ENCODE results near the gene CYTH3. TPM values are rescaled to one million over a fixed set of nuclear protein-coding genes. Genes with fewer than 3 reads are reported as not detected.
"Not testable (repeated sequence)": the region's sequence is repeated elsewhere in the genome, so short reads cannot be mapped to it uniquely, and the experiment has no call there.

Gene CYTH3
- total RNA-seq, 2 donors from 2014 or later, result 83.8 to 89.4 TPM

DNA sequence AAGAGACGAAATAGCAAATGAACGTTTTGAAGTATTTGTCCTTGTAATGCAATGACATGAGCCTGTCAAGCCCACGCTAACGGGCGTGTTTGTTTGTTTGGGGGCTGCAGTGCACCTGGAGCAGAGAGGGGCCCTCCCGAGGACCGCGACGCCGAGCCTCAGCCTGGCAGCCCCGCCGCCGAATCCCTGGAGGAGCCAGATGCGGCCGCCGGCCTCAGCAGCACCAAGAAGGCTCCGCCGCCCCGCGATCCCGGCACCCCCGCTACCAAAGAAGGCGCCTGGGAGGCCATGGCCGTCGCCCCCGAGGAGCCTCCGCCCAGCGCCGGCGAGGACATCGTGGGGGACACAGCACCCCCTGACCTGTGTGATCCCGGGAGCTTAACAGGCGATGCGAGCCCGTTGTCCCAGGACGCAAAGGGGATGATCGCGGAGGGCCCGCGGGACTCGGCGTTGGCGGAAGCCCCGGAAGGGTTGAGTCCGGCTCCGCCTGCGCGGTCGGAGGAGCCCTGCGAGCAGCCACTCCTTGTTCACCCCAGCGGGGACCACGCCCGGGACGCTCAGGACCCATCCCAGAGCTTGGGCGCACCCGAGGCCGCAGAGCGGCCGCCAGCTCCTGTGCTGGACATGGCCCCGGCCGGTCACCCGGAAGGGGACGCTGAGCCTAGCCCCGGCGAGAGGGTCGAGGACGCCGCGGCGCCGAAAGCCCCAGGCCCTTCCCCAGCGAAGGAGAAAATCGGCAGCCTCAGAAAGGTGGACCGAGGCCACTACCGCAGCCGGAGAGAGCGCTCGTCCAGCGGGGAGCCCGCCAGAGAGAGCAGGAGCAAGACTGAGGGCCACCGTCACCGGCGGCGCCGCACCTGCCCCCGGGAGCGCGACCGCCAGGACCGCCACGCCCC, 118.5 kb downstream of the CYTH3 start:
- Histone ChIP-seq H3K27me3 (replicated peaks; ENCODE audit: insufficient read depth) (no peaks in the 10 kb centered on the region), H3K4me3 (no peak overlapping the region), H3K27ac (no peak overlapping the region), H3K4me1 (ENCODE audit: control insufficient read depth in 1 of 2, low read depth in 2 of 2) (no peaks in the 10 kb centered on the region), H3K9me3 (no peaks in the 10 kb centered on the region), H3K36me3 (peaks cover 76% of the 10 kb centered on the region)
- TF ChIP-seq, protein P1, sequence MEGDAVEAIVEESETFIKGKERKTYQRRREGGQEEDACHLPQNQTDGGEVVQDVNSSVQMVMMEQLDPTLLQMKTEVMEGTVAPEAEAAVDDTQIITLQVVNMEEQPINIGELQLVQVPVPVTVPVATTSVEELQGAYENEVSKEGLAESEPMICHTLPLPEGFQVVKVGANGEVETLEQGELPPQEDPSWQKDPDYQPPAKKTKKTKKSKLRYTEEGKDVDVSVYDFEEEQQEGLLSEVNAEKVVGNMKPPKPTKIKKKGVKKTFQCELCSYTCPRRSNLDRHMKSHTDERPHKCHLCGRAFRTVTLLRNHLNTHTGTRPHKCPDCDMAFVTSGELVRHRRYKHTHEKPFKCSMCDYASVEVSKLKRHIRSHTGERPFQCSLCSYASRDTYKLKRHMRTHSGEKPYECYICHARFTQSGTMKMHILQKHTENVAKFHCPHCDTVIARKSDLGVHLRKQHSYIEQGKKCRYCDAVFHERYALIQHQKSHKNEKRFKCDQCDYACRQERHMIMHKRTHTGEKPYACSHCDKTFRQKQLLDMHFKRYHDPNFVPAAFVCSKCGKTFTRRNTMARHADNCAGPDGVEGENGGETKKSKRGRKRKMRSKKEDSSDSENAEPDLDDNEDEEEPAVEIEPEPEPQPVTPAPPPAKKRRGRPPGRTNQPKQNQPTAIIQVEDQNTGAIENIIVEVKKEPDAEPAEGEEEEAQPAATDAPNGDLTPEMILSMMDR (IDR thresholded peaks at IDR 0.05), result no peak
- DNase-seq (ENCODE audit: low spot score) (no peak), ATAC-seq (ENCODE audit: insufficient number of reproducible peaks, low FRiP score, low read depth) (no peak)

DNA sequence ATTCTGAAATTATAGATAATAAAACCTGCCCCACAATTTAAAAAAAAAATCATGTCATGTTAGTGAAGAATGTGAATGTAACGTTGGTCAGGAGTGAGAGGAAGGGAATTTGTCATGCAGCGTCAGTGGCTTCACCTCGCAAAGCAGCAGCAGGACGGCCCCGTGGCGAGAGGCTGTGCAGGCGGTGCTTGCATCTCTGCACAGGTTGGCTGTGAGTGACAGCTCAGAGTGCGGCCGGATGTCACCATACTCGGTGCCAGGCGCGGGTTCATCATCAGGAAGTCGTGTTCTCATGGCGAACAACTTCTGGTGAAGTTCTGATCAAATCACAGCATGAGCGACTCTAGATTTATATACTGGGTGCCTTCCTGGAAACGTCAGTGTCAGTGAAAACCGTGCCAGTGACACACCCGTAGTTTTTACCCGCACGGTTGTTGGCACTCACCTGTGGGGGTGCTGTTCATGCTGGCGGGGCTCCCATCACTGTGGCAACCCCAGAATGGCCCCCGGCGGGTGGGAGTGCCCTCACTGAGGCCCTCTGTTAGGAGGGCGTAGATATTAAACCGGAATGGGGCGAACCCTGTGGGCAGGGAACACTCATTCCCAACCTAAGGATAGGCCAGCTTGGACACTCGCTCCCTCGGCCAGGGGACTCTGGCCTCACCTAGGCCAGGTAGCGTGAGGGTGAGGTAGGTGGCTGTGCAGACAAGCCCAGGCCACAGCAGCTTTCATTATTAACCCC, 120.3 kb downstream of the CYTH3 start:
- TF ChIP-seq, protein P1 (IDR thresholded peaks at IDR 0.05), result no peak
- Histone ChIP-seq H3K9me3 (no peaks in the 10 kb centered on the region), H3K27ac (no peak overlapping the region), H3K4me1 (ENCODE audit: control insufficient read depth in 1 of 2, low read depth in 2 of 2) (no peaks in the 10 kb centered on the region), H3K4me3 (no peak overlapping the region), H3K27me3 (replicated peaks; ENCODE audit: insufficient read depth) (no peaks in the 10 kb centered on the region), H3K36me3 (peaks cover 76% of the 10 kb centered on the region)
- ATAC-seq (ENCODE audit: insufficient number of reproducible peaks, low FRiP score, low read depth), result no peak
- DNase-seq (ENCODE audit: low spot score), result no peak

DNA sequence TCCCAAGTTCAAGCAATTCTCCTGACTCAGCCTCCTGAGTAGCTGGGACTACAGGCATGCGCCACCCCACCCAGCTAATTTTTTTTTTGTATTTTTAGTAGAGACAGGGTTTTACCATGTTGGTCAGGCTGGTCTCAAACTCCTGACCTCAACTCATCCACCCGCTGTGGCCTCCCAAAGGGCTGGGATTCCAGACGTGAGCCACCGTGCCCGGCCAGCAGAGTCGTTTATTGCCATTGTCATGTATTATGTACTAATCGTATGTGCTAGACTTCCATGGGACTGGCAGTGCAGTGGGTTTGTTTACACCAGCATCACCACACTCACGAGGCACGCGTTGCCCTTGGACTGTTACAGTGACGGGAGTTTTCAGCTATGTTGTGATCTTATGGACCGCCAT, 120.9 kb downstream of the CYTH3 start:
- not testable (repeated sequence) for H3K27ac ChIP-seq; H3K4me1 ChIP-seq (ENCODE audit: control insufficient read depth in 1 of 2, low read depth in 2 of 2); H3K4me3 ChIP-seq; H3K27me3 ChIP-seq (replicated peaks; ENCODE audit: insufficient read depth); ATAC-seq (ENCODE audit: insufficient number of reproducible peaks, low FRiP score, low read depth); H3K9me3 ChIP-seq; DNase-seq (ENCODE audit: low spot score)
- H3K36me3 ChIP-seq, result peaks cover 78% of the 10 kb centered on the region

DNA sequence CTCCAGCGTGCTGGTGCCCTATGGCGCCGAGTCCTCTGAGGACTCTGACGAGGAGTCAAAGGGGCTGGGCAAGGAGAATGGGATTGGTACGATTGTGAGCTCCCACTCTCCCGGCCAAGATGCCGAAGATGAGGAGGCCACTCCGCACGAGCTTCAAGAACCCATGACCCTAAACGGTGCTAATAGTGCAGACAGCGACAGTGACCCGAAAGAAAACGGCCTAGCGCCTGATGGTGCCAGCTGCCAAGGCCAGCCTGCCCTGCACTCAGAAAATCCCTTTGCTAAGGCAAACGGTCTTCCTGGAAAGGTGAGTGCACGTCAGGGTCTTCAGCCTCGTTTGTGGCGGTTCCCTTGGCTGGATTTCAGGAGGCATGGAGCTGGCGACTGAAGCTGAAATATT, 122.4 kb downstream of the CYTH3 start:
- H3K36me3 ChIP-seq, result peaks cover 80% of the 10 kb centered on the region

DNA sequence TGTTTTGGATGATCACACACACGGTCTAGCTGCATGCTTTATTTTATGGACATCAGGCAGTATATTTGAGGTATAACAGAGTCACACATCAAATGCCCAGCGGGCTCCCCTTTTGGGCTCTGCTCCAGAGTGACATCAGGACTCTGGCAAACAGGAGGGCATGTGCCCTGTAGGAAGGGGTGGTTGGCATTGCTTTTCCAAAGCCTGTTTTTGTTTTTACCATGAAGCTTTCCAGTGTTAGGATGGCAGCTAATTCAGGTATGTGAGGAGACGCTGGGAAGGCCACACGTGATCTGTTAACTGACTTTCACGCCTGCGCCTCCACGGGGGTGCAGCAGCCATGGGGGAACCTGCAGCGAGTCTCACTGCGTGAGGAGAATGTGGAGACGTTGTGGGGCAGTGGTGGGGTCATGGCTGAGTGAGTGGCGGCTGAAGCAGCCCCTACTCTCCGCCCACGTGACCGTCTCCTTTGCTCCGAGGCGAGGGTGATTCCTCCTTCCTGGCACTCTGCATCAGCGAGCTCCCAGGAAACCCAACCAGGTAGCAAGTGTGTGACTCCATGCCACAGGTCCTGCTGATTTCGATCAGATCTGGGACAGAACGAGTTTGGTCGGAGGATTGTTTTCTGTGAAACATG, 123.6 kb downstream of the CYTH3 start:
- H3K27ac ChIP-seq, result no peak overlapping the region
- no peaks in the 10 kb centered on the region for H3K27me3 ChIP-seq (replicated peaks; ENCODE audit: insufficient read depth)
- TF ChIP-seq, protein P1 (IDR thresholded peaks at IDR 0.05), result no peak
- peaks cover 71% of the 10 kb centered on the region for H3K36me3 ChIP-seq
- H3K4me1 ChIP-seq (ENCODE audit: control insufficient read depth in 1 of 2, low read depth in 2 of 2), result no peaks in the 10 kb centered on the region
- ATAC-seq (ENCODE audit: insufficient number of reproducible peaks, low FRiP score, low read depth) (no peak), DNase-seq (ENCODE audit: low spot score) (no peak)
- no peak overlapping the region for H3K4me3 ChIP-seq
- no peaks in the 10 kb centered on the region for H3K9me3 ChIP-seq

More for the DNA sequence above, 122.4 kb downstream of the CYTH3 start:
- no peak for DNase-seq (ENCODE audit: low spot score)
- no peak for ATAC-seq (ENCODE audit: insufficient number of reproducible peaks, low FRiP score, low read depth)
- no peaks in the 10 kb centered on the region for H3K27me3 ChIP-seq (replicated peaks; ENCODE audit: insufficient read depth)
- H3K9me3 ChIP-seq, result no peaks in the 10 kb centered on the region
- no peak overlapping the region for H3K4me3 ChIP-seq
- no peaks in the 10 kb centered on the region for H3K4me1 ChIP-seq (ENCODE audit: control insufficient read depth in 1 of 2, low read depth in 2 of 2)
- H3K27ac ChIP-seq, result no peak overlapping the region
- TF ChIP-seq, protein P1 (IDR thresholded peaks at IDR 0.05), result no peak

Data from thoracic aorta (tissue), 2 donors.